ENCODE data around the gene PRKACA. TPM values are rescaled to one million over a fixed set of nuclear protein-coding genes. Genes with fewer than 3 reads are reported as not detected.

Gene PRKACA
- total and polyA plus RNA-seq, 2 donors (not counting 1 experiment from before 2014, with no cell fraction given), result 43.6 to 67.4 TPM

GRCh38 chr19:14078411-14078810 is 39.2 kb downstream of the PRKACA start:
- Histone ChIP-seq H3K9ac (ENCODE audit: insufficient read depth, low read length) (no peak overlapping the region), H3K36me3 (ENCODE audit: control insufficient read depth, insufficient read depth, low read length) (no peaks in the 10 kb centered on the region), H2AFZ (ENCODE audit: low read length) (no peak overlapping the region), H3K4me2 (ENCODE audit: extremely low read depth, insufficient read depth, low read length) (no peak overlapping the region), H3K9me3 (ENCODE audit: control insufficient read depth, insufficient read depth, low read depth, low read length) (no peaks in the 10 kb centered on the region), H3K27me3 (ENCODE audit: control insufficient read depth, insufficient read depth, low read length) (no peaks in the 10 kb centered on the region), H3K27ac (ENCODE audit: insufficient read depth, low read length) (no peak overlapping the region), H3K79me2 (ENCODE audit: control insufficient read depth, insufficient read depth, low read length) (no peaks in the 10 kb centered on the region), H3K4me1 (ENCODE audit: control insufficient read depth, extremely low read depth, insufficient read depth, low read length) (peaks cover 3% of the 10 kb centered on the region), H3K4me3 (replicated peaks in 1 of 4; ENCODE audit: control extremely low read depth in 1 of 4, insufficient read depth in 1 of 4, low read depth in 3 of 4, low read length in 4 of 4) (no peak overlapping the region), H4K20me1 (ENCODE audit: control insufficient read depth, extremely low read depth, insufficient read depth, low read length) (no peaks in the 10 kb centered on the region)
- TF ChIP-seq CTCF (conservative IDR thresholded peaks at IDR 0.05 in 1 of 2, IDR thresholded peaks at IDR 0.05 in 1 of 2; ENCODE audit: low read depth in 1 of 2, low read length in 2 of 2) (no peak), EZH2 (IDR thresholded peaks at IDR 0.05; ENCODE audit: low read length, missing control alignments) (no peak)
- no peak for DNase-seq (ENCODE audit: low read depth in 2 of 2)

- Histone ChIP-seq H2AFZ (ENCODE audit: low read length) (peak overlapping the region; percentile 50), H3K79me2 (ENCODE audit: control insufficient read depth, insufficient read depth, low read length) (no peaks in the 10 kb centered on the region), H3K4me1 (ENCODE audit: control insufficient read depth, extremely low read depth, insufficient read depth, low read length) (peaks cover 7% of the 10 kb centered on the region), H3K9ac (ENCODE audit: insufficient read depth, low read length) (peak overlapping the region; percentile 36), H3K36me3 (ENCODE audit: control insufficient read depth, insufficient read depth, low read length) (no peaks in the 10 kb centered on the region), H3K4me2 (ENCODE audit: extremely low read depth, insufficient read depth, low read length) (peak overlapping the region; percentile 86), H4K20me1 (ENCODE audit: control insufficient read depth, extremely low read depth, insufficient read depth, low read length) (no peaks in the 10 kb centered on the region), H3K27ac (ENCODE audit: insufficient read depth, low read length) (peak overlapping the region; percentile 47), H3K27me3 (ENCODE audit: control insufficient read depth, insufficient read depth, low read length) (no peaks in the 10 kb centered on the region), H3K9me3 (ENCODE audit: control insufficient read depth, insufficient read depth, low read depth, low read length) (no peaks in the 10 kb centered on the region), H3K4me3 (replicated peaks in 1 of 4; ENCODE audit: control extremely low read depth in 1 of 4, insufficient read depth in 1 of 4, low read depth in 3 of 4, low read length in 4 of 4) (peak overlapping the region; percentile 68 to 85 (median 78))
- no peak for DNase-seq (ENCODE audit: low read depth in 2 of 2)
- TF ChIP-seq CTCF (conservative IDR thresholded peaks at IDR 0.05 in 1 of 2, IDR thresholded peaks at IDR 0.05 in 1 of 2; ENCODE audit: low read depth in 1 of 2, low read length in 2 of 2) (no peak), EZH2 (IDR thresholded peaks at IDR 0.05; ENCODE audit: low read length, missing control alignments) (no peak)
These were observed 43.4 kb downstream of the PRKACA start for GRCh38 chr19:14073925-14074838.

GRCh38 chr19:14073261-14073924 is 44.2 kb downstream of the PRKACA start:
- Histone ChIP-seq H3K27me3 (ENCODE audit: control insufficient read depth, insufficient read depth, low read length) (no peaks in the 10 kb centered on the region), H3K4me3 (replicated peaks in 1 of 4; ENCODE audit: control extremely low read depth in 1 of 4, insufficient read depth in 1 of 4, low read depth in 3 of 4, low read length in 4 of 4) (peak overlapping the region; percentile 68 to 85 (median 78)), H3K9ac (ENCODE audit: insufficient read depth, low read length) (peak overlapping the region; percentile 36), H3K36me3 (ENCODE audit: control insufficient read depth, insufficient read depth, low read length) (no peaks in the 10 kb centered on the region), H3K4me2 (ENCODE audit: extremely low read depth, insufficient read depth, low read length) (peak overlapping the region; percentile 86), H3K4me1 (ENCODE audit: control insufficient read depth, extremely low read depth, insufficient read depth, low read length) (peaks cover 7% of the 10 kb centered on the region), H3K27ac (ENCODE audit: insufficient read depth, low read length) (peak overlapping the region; percentile 47), H3K9me3 (ENCODE audit: control insufficient read depth, insufficient read depth, low read depth, low read length) (no peaks in the 10 kb centered on the region), H2AFZ (ENCODE audit: low read length) (peak overlapping the region; percentile 50), H4K20me1 (ENCODE audit: control insufficient read depth, extremely low read depth, insufficient read depth, low read length) (no peaks in the 10 kb centered on the region), H3K79me2 (ENCODE audit: control insufficient read depth, insufficient read depth, low read length) (no peaks in the 10 kb centered on the region)
- TF ChIP-seq EZH2 (IDR thresholded peaks at IDR 0.05; ENCODE audit: low read length, missing control alignments) (no peak), CTCF (conservative IDR thresholded peaks at IDR 0.05 in 1 of 2, IDR thresholded peaks at IDR 0.05 in 1 of 2; ENCODE audit: low read depth in 1 of 2, low read length in 2 of 2) (peak in 1 of 2 donors; percentile 13)
- peak; percentile 78 to 83 for DNase-seq (ENCODE audit: low read depth in 2 of 2)

Data from fibroblast of lung (primary cell).